ENCODE data around the gene EGFL7. TPM values are rescaled to one million over a fixed set of nuclear protein-coding genes. Genes with fewer than 3 reads are reported as not detected.

Gene EGFL7
- total and polyA plus RNA-seq, 2 of the 13 experiments (the other 11 are each of a cell fraction or from before 2014, with no cell fraction given), result 0.20 to 5.1 TPM

- TF ChIP-seq HNF1A (IDR thresholded peaks at IDR 0.05; ENCODE audit: low read depth), result no peak
- TF ChIP-seq HNF1A (CRISPR knock-in tag; IDR thresholded peaks at IDR 0.05; ENCODE audit: borderline replicate concordance), result 0 out of 2 replicates have a peak, but pooled peaks have one; percentile 26
- no peak for TF ChIP-seq NR0B2 (CRISPR knock-in tag; IDR thresholded peaks at IDR 0.05)
- TF ChIP-seq XRCC5 (optimal IDR thresholded peaks at IDR 0.05; ENCODE audit: low read length), result peak; percentile 36
Measured at GRCh38 chr9:136629879-136630661, 32.6 kb upstream of the EGFL7 start (continued).

- ChIA-PET POLR2A (no interaction called here), CTCF (ENCODE audit: low intra/inter-chr PET ratio, low total read pairs) (interaction anchor here (1.5 to 4.2 kb wide), 3 partner anchors 14 to 143 kb away, joined by 3 to 101 read pairs (median 5); no protein-coding TSS in a partner anchor)
- no peak overlapping the region for H2AFZ ChIP-seq (ENCODE audit: low read length)
- no TSS peak for BruUV-seq (replicated peaks)
- no peak overlapping the region for H3K4me2 ChIP-seq (ENCODE audit: low read depth, low read length)
- DNase-seq (ENCODE audit: low spot score) (no peak), ATAC-seq (no peak), FAIRE-seq (no peak)
- no peaks in the 10 kb centered on the region for H3K79me2 ChIP-seq (ENCODE audit: insufficient read depth, low read length)
- H3K27ac ChIP-seq (ENCODE audit: extremely low read length, insufficient read depth, low read length), result no peak overlapping the region
- no peak overlapping the region for H3K9ac ChIP-seq (ENCODE audit: insufficient read depth, low read depth, low read length)
- peaks cover 17% of the 10 kb centered on the region; the same call in 1 of the 2 replicates for H4K20me1 ChIP-seq (ENCODE audit: insufficient read depth, low read length)
- no peak overlapping the region for H3K4me3 ChIP-seq (replicated peaks in 1 of 3; ENCODE audit: insufficient read depth in 1 of 3, low read depth in 2 of 3, low read length in 3 of 3)
- intact Hi-C loops (cut with micrococcal nuclease; ENCODE audit: unreplicated experiment) (loop anchor here (1.0 kb wide), 1 partner anchor 145 kb away; no protein-coding TSS in a partner anchor), in situ Hi-C loops (cut with HindIII; ENCODE audit: extremely low pct_ligation_motif_present, low pct_unique_long_range_greater_than_20kb) (loop anchor here (25.0 kb wide), 1 partner anchor 293 kb away; the partner anchor contains the start of gene GPSM1)
- 43% methylated on average over 12 of the region's 12 CpGs for WGBS (ENCODE audit: low lambda C conversion rate)
- H3K9me3 ChIP-seq (ENCODE audit: low read length), result no peaks in the 10 kb centered on the region
- peaks cover 20% of the 10 kb centered on the region for H3K4me1 ChIP-seq (ENCODE audit: insufficient read depth, low read length)
- H3K27me3 ChIP-seq (ENCODE audit: control insufficient read depth in 1 of 2, insufficient read depth in 2 of 2, low read length in 2 of 2), result peaks cover 18 to 60% of the 10 kb centered on the region in 2 experiments; a peak in 4 of 5 replicates
- no peaks in the 10 kb centered on the region for H3K36me3 ChIP-seq (replicated peaks in 1 of 2; ENCODE audit: control insufficient read depth in 1 of 2, insufficient read depth in 2 of 2, low read length in 2 of 2)
- no peak for TF ChIP-seq ZNF496 (CRISPR knock-in tag; IDR thresholded peaks at IDR 0.05; ENCODE audit: insufficient replicate concordance)
- no peak for TF ChIP-seq TARDBP (CRISPR knock-in tag; IDR thresholded peaks at IDR 0.05)
- no peak for TF ChIP-seq ZFP1 (CRISPR knock-in tag; IDR thresholded peaks at IDR 0.05)
- peak; percentile 5; the same call in 1 of the 2 replicates for TF ChIP-seq ZFP91 (CRISPR knock-in tag; IDR thresholded peaks at IDR 0.05; ENCODE audit: borderline replicate concordance)
- TF ChIP-seq ZNF776 (CRISPR knock-in tag; IDR thresholded peaks at IDR 0.05), result no peak
- no peak for TF ChIP-seq ZFP36L1 (CRISPR knock-in tag; IDR thresholded peaks at IDR 0.05)
- TF ChIP-seq DNMT3B (CRISPR knock-in tag; conservative IDR thresholded peaks at IDR 0.05), result no peak
- TF ChIP-seq ZNF614 (CRISPR knock-in tag; IDR thresholded peaks at IDR 0.05; ENCODE audit: borderline replicate concordance), result no peak
- TF ChIP-seq DNMT1 (CRISPR knock-in tag; IDR thresholded peaks at IDR 0.05), result 0 out of 2 replicates have a peak, but pooled peaks have one; percentile 18
- TF ChIP-seq NAIF1 (CRISPR knock-in tag; IDR thresholded peaks at IDR 0.05; ENCODE audit: borderline replicate concordance), result no peak
- TF ChIP-seq NFE2 (CRISPR knock-in tag; IDR thresholded peaks at IDR 0.05), result no peak
- TF ChIP-seq ZSCAN25 (CRISPR knock-in tag; IDR thresholded peaks at IDR 0.05), result no peak
Measured at GRCh38 chr9:136630662-136630992, 32.1 kb upstream of the EGFL7 start.

All from HepG2 (cell line).